Tibial artery (tissue), 4 donors: ENCODE results near the gene CXCL10.

ENCODE experiments used
- DNase-seq, 2 donors: peaks; one replicate each; pipeline ENCODE4 v3.0.0-alpha.2; 2019
- H3K27ac ChIP-seq, 2 donors: fragments of 200-600 bp; sonication (generic) in 1 of 2; 1 replicate in 1 of 2; 2 replicates in 1 of 2; pipeline ENCODE4 v1.5.1; 2018 to 2019; ENCODE audit warnings: mild to moderate bottlenecking in 1 of 2
- H3K27me3 ChIP-seq, 2 donors: fragments of 200-600 bp; sonication (generic) in 1 of 2; one replicate each; pipeline versions ENCODE4 v1.5.1 to v1.6.0; 2016 to 2019
- H3K36me3 ChIP-seq, 3 donors: fragments of 200-600 bp; sonication (generic) in 2 of 3; one replicate each; pipeline ENCODE4 v1.5.1; 2016 to 2019; ENCODE audit warnings: mild to moderate bottlenecking in 2 of 3
- H3K4me1 ChIP-seq, 4 donors: fragments of 200-600 bp; sonication (generic) in 2 of 4; 1 replicate in 3 of 4; 2 replicates in 1 of 4; pipeline ENCODE4 v1.5.1; 2016 to 2019
- H3K4me3 ChIP-seq, 2 donors: fragments of 200-600 bp; sonication (generic) in 1 of 2; 1 replicate in 1 of 2; 2 replicates in 1 of 2; pipeline ENCODE4 v1.5.1; 2018 to 2019; ENCODE audit warnings: mild to moderate bottlenecking in 2 of 2
- H3K9me3 ChIP-seq, 3 donors: fragments of 200-600 bp; sonication (generic) in 1 of 3; one replicate each; pipeline ENCODE4 v1.5.1; 2016 to 2019
- CTCF ChIP-seq, 2 experiments: fragments of 200-600 bp in 1 of 2; fragments of 450-650 bp in 1 of 2; IDR thresholded peaks; one replicate each; pipeline ENCODE4 v1.5.1; 2017 to 2019; ENCODE audit warnings: antibody characterized with exemption in 2 of 2, mild to moderate bottlenecking in 1 of 2, moderate library complexity in 1 of 2
- intact Hi-C: fragments of 100-400 bp; cut with DNase I; formaldehyde crosslinking; loops from one replicate; pipeline ENCODE4 v1.15.0; 2023; ENCODE audit warnings: low total_unique reads

The CXCL10 gene

GRCh38 chr4:76023389-76023788 lies at the start of gene CXCL10:
Gene CXCL10, minus strand, starts transcription at chr4:76023497. Its CDS starts 66 bp downstream, at chr4:76023431.
- Histone ChIP-seq H3K27ac (no peak within 1 kb of the TSS), H3K27me3 (no peaks in the 10 kb centered on the region), H3K4me3 (no peak within 1 kb of the TSS), H3K9me3 (no peaks in the 10 kb centered on the region), H3K4me1 (peaks cover 0 to 3% (median under 1%) of the 10 kb centered on the region in 4 donors), H3K36me3 (no peaks in the 10 kb centered on the region)
- TF ChIP-seq CTCF (IDR thresholded peaks at IDR 0.05): no peak
- intact Hi-C loops: no loop called here
- DNase-seq: no peak

- H3K4me1 ChIP-seq: no peaks in the 10 kb centered on the region
- TF ChIP-seq CTCF (IDR thresholded peaks at IDR 0.05): no peak
- intact Hi-C loops: no loop called here
- no peak overlapping the region for H3K4me3 ChIP-seq
- no peaks in the 10 kb centered on the region for H3K36me3 ChIP-seq
- H3K9me3 ChIP-seq: no peaks in the 10 kb centered on the region
- H3K27ac ChIP-seq: no peak overlapping the region
- no peaks in the 10 kb centered on the region for H3K27me3 ChIP-seq
- DNase-seq: no peak
These were observed 49.5 kb upstream of the CXCL10 start for GRCh38 chr4:76072760-76073159.

- no peaks in the 10 kb centered on the region for H3K9me3 ChIP-seq
- intact Hi-C loops: loop anchor here (1.0 kb wide), 1 partner anchor 72 kb away; no protein-coding TSS in a partner anchor
- H3K27me3 ChIP-seq: no peaks in the 10 kb centered on the region
- no peaks in the 10 kb centered on the region for H3K4me1 ChIP-seq
- peak; percentile 74 to 77 for DNase-seq
- no peaks in the 10 kb centered on the region for H3K36me3 ChIP-seq
- H3K4me3 ChIP-seq: no peak overlapping the region
- H3K27ac ChIP-seq: no peak overlapping the region
- TF ChIP-seq CTCF (IDR thresholded peaks at IDR 0.05): peak; percentile 62 to 67
These were observed 44.5 kb upstream of the CXCL10 start for GRCh38 chr4:76067652-76068286.

GRCh38 chr4:76066546-76066945 lies 43.2 kb upstream of the CXCL10 start:
- TF ChIP-seq CTCF (IDR thresholded peaks at IDR 0.05): no peak
- no peak for DNase-seq
- H3K27me3 ChIP-seq: no peaks in the 10 kb centered on the region
- H3K27ac ChIP-seq: no peak overlapping the region
- intact Hi-C loops: no loop called here
- H3K36me3 ChIP-seq: no peaks in the 10 kb centered on the region
- no peaks in the 10 kb centered on the region for H3K9me3 ChIP-seq
- no peaks in the 10 kb centered on the region for H3K4me1 ChIP-seq
- no peak overlapping the region for H3K4me3 ChIP-seq

- Histone ChIP-seq H3K27ac (no peak overlapping the region), H3K4me3 (no peak overlapping the region), H3K9me3 (no peaks in the 10 kb centered on the region), H3K36me3 (no peaks in the 10 kb centered on the region), H3K4me1 (no peaks in the 10 kb centered on the region), H3K27me3 (no peaks in the 10 kb centered on the region)
- no peak for DNase-seq
- intact Hi-C loops: no loop called here
- no peak for TF ChIP-seq CTCF (IDR thresholded peaks at IDR 0.05)
These were observed 38.7 kb upstream of the CXCL10 start for GRCh38 chr4:76061982-76062381.

- DNase-seq: no peak
- no peaks in the 10 kb centered on the region for H3K36me3 ChIP-seq
- H3K27me3 ChIP-seq: peaks cover 0 to 2% of the 10 kb centered on the region in 2 donors
- H3K27ac ChIP-seq: no peak overlapping the region
- H3K9me3 ChIP-seq: no peaks in the 10 kb centered on the region
- intact Hi-C loops: no loop called here
- H3K4me1 ChIP-seq: no peaks in the 10 kb centered on the region
- no peak for TF ChIP-seq CTCF (IDR thresholded peaks at IDR 0.05)
- H3K4me3 ChIP-seq: no peak overlapping the region
These were observed 38.1 kb upstream of the CXCL10 start for GRCh38 chr4:76061421-76061820.
